ENCODE data around the gene TSPAN14.

TSPAN14 gene
- 140 to 210 (median 174) reads per million in 3 donors for total RNA-seq

GRCh38 chr10:80453842-80454512, at the start of gene TSPAN14:
TSS of gene TSPAN14 (plus strand) at chr10:80454310. CDS start at chr10:80489234, 34,924 bp downstream.
- no peaks in the 10 kb centered on the region for H3K9me3 ChIP-seq (ENCODE audit: control insufficient read depth, low read length)
- H3K4me1 ChIP-seq (ENCODE audit: control insufficient read depth, insufficient read depth, low read length, poor library complexity, severe bottlenecking), result peaks cover 25% of the 10 kb centered on the region
- DNase-seq, result peak; percentile 64 to 71 (median 67)
- H3K36me3 ChIP-seq (ENCODE audit: control insufficient read depth, insufficient read depth, low read length), result peaks cover 3% of the 10 kb centered on the region
- no peaks in the 10 kb centered on the region for H3K27me3 ChIP-seq (replicated peaks; ENCODE audit: control insufficient read depth, insufficient read depth, low read length, poor library complexity, severe bottlenecking)
- peak within 1 kb of the TSS; percentile 92 for H3K4me3 ChIP-seq (ENCODE audit: insufficient read depth, low read depth, low read length, poor library complexity, severe bottlenecking)
- peak within 1 kb of the TSS; percentile 84 for H3K27ac ChIP-seq (ENCODE audit: insufficient read depth, low read length, poor library complexity, severe bottlenecking)

DNA sequence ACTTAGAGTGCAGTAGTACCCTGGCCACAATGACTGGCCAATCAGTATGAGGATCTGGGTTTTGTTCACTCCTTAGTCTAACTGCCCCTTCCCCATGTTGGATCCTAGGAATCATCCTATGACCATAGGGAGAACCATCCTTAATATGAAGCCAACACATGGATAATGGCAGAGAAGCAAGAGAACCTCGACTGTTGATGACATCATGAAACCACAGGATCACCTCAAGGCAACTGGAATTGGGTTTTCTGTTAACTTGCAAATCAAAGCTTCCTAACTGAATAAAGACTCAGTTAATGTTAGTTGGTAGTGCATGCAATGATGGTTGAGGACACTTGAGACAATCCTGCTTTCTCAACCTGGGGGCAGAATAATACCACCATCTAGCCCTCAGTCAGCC, 49.1 kb upstream of the TSPAN14 start:
- peaks cover 8% of the 10 kb centered on the region for H3K4me1 ChIP-seq (ENCODE audit: control insufficient read depth, insufficient read depth, low read length, poor library complexity, severe bottlenecking)

DNA sequence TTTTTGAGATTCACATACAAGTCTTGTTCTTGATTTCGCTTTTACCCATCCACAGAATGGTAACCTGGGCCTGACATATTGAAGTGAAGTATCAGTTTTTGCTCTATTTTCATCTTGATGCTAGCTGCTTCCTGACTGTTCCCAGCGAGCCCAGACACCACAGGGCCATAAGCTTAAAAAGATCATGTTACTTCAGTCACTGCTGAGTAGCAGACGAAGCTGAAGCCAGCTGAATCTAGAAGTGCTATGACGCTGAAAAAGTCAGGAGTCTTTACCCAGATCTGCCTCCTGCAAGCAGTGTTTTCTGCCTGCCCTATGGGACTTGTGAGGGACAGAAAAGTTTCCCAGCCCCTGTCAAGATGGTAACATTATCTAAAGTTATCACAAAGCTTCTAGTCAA, 48.5 kb upstream of the TSPAN14 start:
- Histone ChIP-seq H3K36me3 (ENCODE audit: control insufficient read depth, insufficient read depth, low read length) (no peaks in the 10 kb centered on the region), H3K9me3 (ENCODE audit: control insufficient read depth, low read length) (no peaks in the 10 kb centered on the region), H3K4me1 (ENCODE audit: control insufficient read depth, insufficient read depth, low read length, poor library complexity, severe bottlenecking) (peaks cover 8% of the 10 kb centered on the region), H3K27me3 (replicated peaks; ENCODE audit: control insufficient read depth, insufficient read depth, low read length, poor library complexity, severe bottlenecking) (no peaks in the 10 kb centered on the region), H3K27ac (ENCODE audit: insufficient read depth, low read length, poor library complexity, severe bottlenecking) (no peak overlapping the region), H3K4me3 (ENCODE audit: insufficient read depth, low read depth, low read length, poor library complexity, severe bottlenecking) (no peak overlapping the region)
- no peak for DNase-seq

More for the DNA sequence above, 49.1 kb upstream of the TSPAN14 start:
- H3K4me3 ChIP-seq (ENCODE audit: insufficient read depth, low read depth, low read length, poor library complexity, severe bottlenecking), result no peak overlapping the region
- no peaks in the 10 kb centered on the region for H3K27me3 ChIP-seq (replicated peaks; ENCODE audit: control insufficient read depth, insufficient read depth, low read length, poor library complexity, severe bottlenecking)
- DNase-seq, result no peak
- no peak overlapping the region for H3K27ac ChIP-seq (ENCODE audit: insufficient read depth, low read length, poor library complexity, severe bottlenecking)
- H3K9me3 ChIP-seq (ENCODE audit: control insufficient read depth, low read length), result no peaks in the 10 kb centered on the region
- no peaks in the 10 kb centered on the region for H3K36me3 ChIP-seq (ENCODE audit: control insufficient read depth, insufficient read depth, low read length)

DNA sequence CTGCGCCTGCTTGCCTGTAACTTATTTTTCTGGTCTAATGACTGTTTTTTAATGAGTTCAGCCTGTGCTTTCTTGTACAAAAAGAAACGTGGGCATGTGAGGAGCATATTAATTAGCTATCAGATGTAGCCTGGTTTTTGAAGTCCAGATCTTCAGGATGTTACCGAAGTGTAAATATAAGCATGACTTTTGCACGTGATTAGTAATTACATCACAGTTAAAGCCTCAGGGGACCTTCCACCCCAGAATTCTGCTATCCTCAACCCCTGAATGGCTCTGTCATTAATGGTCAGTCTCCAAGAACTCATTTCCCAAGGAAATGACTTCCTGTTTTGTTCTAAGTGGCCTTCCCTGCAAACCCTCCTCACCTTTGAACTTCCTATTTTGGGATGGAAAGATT, 47.9 kb upstream of the TSPAN14 start:
- peaks cover 8% of the 10 kb centered on the region for H3K4me1 ChIP-seq (ENCODE audit: control insufficient read depth, insufficient read depth, low read length, poor library complexity, severe bottlenecking)
- no peaks in the 10 kb centered on the region for H3K36me3 ChIP-seq (ENCODE audit: control insufficient read depth, insufficient read depth, low read length)
- H3K9me3 ChIP-seq (ENCODE audit: control insufficient read depth, low read length), result no peaks in the 10 kb centered on the region
- DNase-seq, result no peak
- H3K27ac ChIP-seq (ENCODE audit: insufficient read depth, low read length, poor library complexity, severe bottlenecking), result no peak overlapping the region
- H3K4me3 ChIP-seq (ENCODE audit: insufficient read depth, low read depth, low read length, poor library complexity, severe bottlenecking), result no peak overlapping the region
- no peaks in the 10 kb centered on the region for H3K27me3 ChIP-seq (replicated peaks; ENCODE audit: control insufficient read depth, insufficient read depth, low read length, poor library complexity, severe bottlenecking)

DNA sequence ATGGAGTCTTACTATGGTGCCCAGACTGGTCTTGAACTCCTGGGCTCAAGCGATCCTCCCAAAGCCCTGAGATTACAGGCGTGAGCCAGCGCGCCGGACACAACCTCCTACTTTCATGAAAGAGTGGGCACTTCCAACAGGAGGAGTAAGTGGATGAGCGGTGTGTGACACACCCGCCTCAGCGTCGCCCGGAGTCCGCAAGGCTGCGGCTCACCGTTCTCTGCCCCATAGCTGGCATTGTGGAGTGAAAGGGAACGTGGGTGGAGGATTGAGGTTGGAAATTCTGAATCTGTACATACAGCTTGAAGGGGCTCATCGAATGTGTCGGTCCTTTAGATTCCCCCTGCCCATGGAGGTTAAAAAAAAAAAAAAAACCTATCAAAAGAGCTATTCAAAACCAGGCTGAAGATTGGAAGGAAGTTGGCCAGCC, 46.3 kb upstream of the TSPAN14 start:
- Histone ChIP-seq H3K27me3 (replicated peaks; ENCODE audit: control insufficient read depth, insufficient read depth, low read length, poor library complexity, severe bottlenecking) (no peaks in the 10 kb centered on the region), H3K9me3 (ENCODE audit: control insufficient read depth, low read length) (no peaks in the 10 kb centered on the region), H3K4me3 (ENCODE audit: insufficient read depth, low read depth, low read length, poor library complexity, severe bottlenecking) (peak overlapping the region; percentile 88), H3K27ac (ENCODE audit: insufficient read depth, low read length, poor library complexity, severe bottlenecking) (no peak overlapping the region), H3K4me1 (ENCODE audit: control insufficient read depth, insufficient read depth, low read length, poor library complexity, severe bottlenecking) (peaks cover 8% of the 10 kb centered on the region), H3K36me3 (ENCODE audit: control insufficient read depth, insufficient read depth, low read length) (no peaks in the 10 kb centered on the region)
- DNase-seq, result peak in 1 of 3 donors; percentile 1

GRCh38 chr10:80408242-80409101, 45.6 kb upstream of the TSPAN14 start, which contains the start of gene PRXL2A:
TSS of gene PRXL2A (plus strand) at chr10:80408551. CDS start at chr10:80420468, 11,917 bp downstream.
- DNase-seq, result peak; percentile 42 to 70 (median 50)

GRCh38 chr10:80409121-80409520, 45.0 kb upstream of the TSPAN14 start:
- Histone ChIP-seq H3K9me3 (ENCODE audit: control insufficient read depth, low read length) (no peaks in the 10 kb centered on the region), H3K36me3 (ENCODE audit: control insufficient read depth, insufficient read depth, low read length) (no peaks in the 10 kb centered on the region), H3K27me3 (replicated peaks; ENCODE audit: control insufficient read depth, insufficient read depth, low read length, poor library complexity, severe bottlenecking) (no peaks in the 10 kb centered on the region), H3K27ac (ENCODE audit: insufficient read depth, low read length, poor library complexity, severe bottlenecking) (peak overlapping the region; percentile 22), H3K4me1 (ENCODE audit: control insufficient read depth, insufficient read depth, low read length, poor library complexity, severe bottlenecking) (peaks cover 8% of the 10 kb centered on the region), H3K4me3 (ENCODE audit: insufficient read depth, low read depth, low read length, poor library complexity, severe bottlenecking) (peak overlapping the region; percentile 88)
- DNase-seq, result no peak

More at GRCh38 chr10:80408242-80409101, 45.6 kb upstream of the TSPAN14 start, which contains the start of gene PRXL2A:
- H3K27ac ChIP-seq (ENCODE audit: insufficient read depth, low read length, poor library complexity, severe bottlenecking), result peak within 1 kb of the TSS; percentile 22
- H3K4me1 ChIP-seq (ENCODE audit: control insufficient read depth, insufficient read depth, low read length, poor library complexity, severe bottlenecking), result peaks cover 8% of the 10 kb centered on the region
- no peaks in the 10 kb centered on the region for H3K36me3 ChIP-seq (ENCODE audit: control insufficient read depth, insufficient read depth, low read length)
- H3K4me3 ChIP-seq (ENCODE audit: insufficient read depth, low read depth, low read length, poor library complexity, severe bottlenecking), result peak within 1 kb of the TSS; percentile 88
- H3K9me3 ChIP-seq (ENCODE audit: control insufficient read depth, low read length), result no peaks in the 10 kb centered on the region
- no peaks in the 10 kb centered on the region for H3K27me3 ChIP-seq (replicated peaks; ENCODE audit: control insufficient read depth, insufficient read depth, low read length, poor library complexity, severe bottlenecking)

DNA sequence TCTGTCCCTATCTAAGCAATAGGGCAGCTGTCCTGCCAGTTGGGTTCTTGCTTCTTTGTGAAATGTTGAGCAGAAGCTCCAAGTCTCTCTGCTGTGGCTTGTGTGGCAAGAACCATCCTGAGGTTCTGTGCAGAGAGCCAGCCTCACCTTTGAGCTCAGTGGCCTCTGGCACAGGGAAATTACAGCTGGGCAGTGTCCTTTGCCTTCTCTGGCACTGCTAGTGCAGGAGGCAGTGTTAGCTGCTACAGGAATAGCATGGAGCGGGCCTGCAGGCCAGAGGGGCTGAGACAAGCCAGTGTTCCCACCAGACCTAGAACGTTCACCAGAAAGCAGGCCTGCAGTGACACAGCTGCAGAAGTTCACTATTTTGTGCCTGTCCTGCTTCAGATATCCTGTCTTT, 44.0 kb upstream of the TSPAN14 start:
- H3K27me3 ChIP-seq (replicated peaks; ENCODE audit: control insufficient read depth, insufficient read depth, low read length, poor library complexity, severe bottlenecking), result no peaks in the 10 kb centered on the region
- no peaks in the 10 kb centered on the region for H3K36me3 ChIP-seq (ENCODE audit: control insufficient read depth, insufficient read depth, low read length)
- H3K4me3 ChIP-seq (ENCODE audit: insufficient read depth, low read depth, low read length, poor library complexity, severe bottlenecking), result no peak overlapping the region
- no peak for DNase-seq
- H3K4me1 ChIP-seq (ENCODE audit: control insufficient read depth, insufficient read depth, low read length, poor library complexity, severe bottlenecking), result peaks cover 8% of the 10 kb centered on the region
- H3K27ac ChIP-seq (ENCODE audit: insufficient read depth, low read length, poor library complexity, severe bottlenecking), result no peak overlapping the region
- no peaks in the 10 kb centered on the region for H3K9me3 ChIP-seq (ENCODE audit: control insufficient read depth, low read length)

GRCh38 chr10:80410578-80411145, 43.4 kb upstream of the TSPAN14 start:
- Histone ChIP-seq H3K4me3 (ENCODE audit: insufficient read depth, low read depth, low read length, poor library complexity, severe bottlenecking) (no peak overlapping the region), H3K27me3 (replicated peaks; ENCODE audit: control insufficient read depth, insufficient read depth, low read length, poor library complexity, severe bottlenecking) (no peaks in the 10 kb centered on the region), H3K27ac (ENCODE audit: insufficient read depth, low read length, poor library complexity, severe bottlenecking) (no peak overlapping the region), H3K36me3 (ENCODE audit: control insufficient read depth, insufficient read depth, low read length) (no peaks in the 10 kb centered on the region), H3K4me1 (ENCODE audit: control insufficient read depth, insufficient read depth, low read length, poor library complexity, severe bottlenecking) (peaks cover 8% of the 10 kb centered on the region), H3K9me3 (ENCODE audit: control insufficient read depth, low read length) (no peaks in the 10 kb centered on the region)
- DNase-seq, result no peak
